Activated CD8-positive, alpha-beta memory T cell treated with anti-CD3 and anti-CD28 coated beads for 24 hours (primary cell): ENCODE data around the gene HOXC13.

Source experiments
- DNase-seq: peaks from one replicate; pipeline ENCODE4 v3.0.0-alpha.2; 2020

HOXC13 gene

GRCh38 chr12:53939141-53940108, 794 bp downstream of the HOXC13 start:
- DNase-seq: no peak

GRCh38 chr12:53940443-53941014, 1.9 kb downstream of the HOXC13 start:
- DNase-seq: no peak

GRCh38 chr12:53941187-53941586, 2.6 kb downstream of the HOXC13 start:
- no peak for DNase-seq

GRCh38 chr12:53941750-53942149, 3.1 kb downstream of the HOXC13 start:
- no peak for DNase-seq

- no peak for DNase-seq
Observed at GRCh38 chr12:53942467-53942997, 3.9 kb downstream of the HOXC13 start.

- no peak for DNase-seq
Observed at GRCh38 chr12:53944209-53944608, 5.6 kb downstream of the HOXC13 start.

- peak; percentile 48 for DNase-seq
Observed at GRCh38 chr12:53944907-53945847, 6.5 kb downstream of the HOXC13 start.

- no peak for DNase-seq
Observed at GRCh38 chr12:53947743-53948142, 9.1 kb downstream of the HOXC13 start.

- no peak for DNase-seq
Observed at GRCh38 chr12:53948650-53949593, 10.3 kb downstream of the HOXC13 start.

- DNase-seq: no peak
Observed at GRCh38 chr12:53949631-53950436, 11.2 kb downstream of the HOXC13 start.

GRCh38 chr12:53950437-53950773, 11.8 kb downstream of the HOXC13 start:
- DNase-seq: no peak

- DNase-seq: no peak
Observed at GRCh38 chr12:53950789-53951576, 12.4 kb downstream of the HOXC13 start.

- no peak for DNase-seq
Observed at GRCh38 chr12:53951577-53952334, 13.1 kb downstream of the HOXC13 start.

GRCh38 chr12:53952335-53952694, 13.7 kb downstream of the HOXC13 start:
- no peak for DNase-seq

- DNase-seq: no peak
Observed at GRCh38 chr12:53952871-53953734, 14.5 kb downstream of the HOXC13 start.

GRCh38 chr12:53953831-53954693, 15.4 kb downstream of the HOXC13 start:
- no peak for DNase-seq

GRCh38 chr12:53954694-53955035, 16.0 kb downstream of the HOXC13 start, which contains the start of gene HOXC12:
Gene HOXC12, plus strand, starts transcription at chr12:53954903. Its CDS starts 27 bp downstream, at chr12:53954930.
- DNase-seq: no peak
